Ishikawa (cell line): ENCODE measurements around the gene ARMH3.

Source experiments
- CREB1 ChIP-seq: IDR thresholded peaks from 2 replicates; pipeline ENCODE4 v1.6.1; 2012; ENCODE audit warnings: low read depth
- EGR1 ChIP-seq: IDR thresholded peaks from 2 replicates; pipeline ENCODE4 v1.6.1; 2012
- EP300 ChIP-seq: IDR thresholded peaks from 2 replicates; pipeline ENCODE4 v1.6.1; 2012; ENCODE audit warnings: borderline replicate concordance
- FOXM1 ChIP-seq: IDR thresholded peaks from 2 replicates; pipeline ENCODE4 v1.6.1; 2012; ENCODE audit warnings: low read depth, borderline replicate concordance
- MAX ChIP-seq: IDR thresholded peaks from 2 replicates; pipeline ENCODE4 v1.6.1; 2012
- NFIC ChIP-seq: IDR thresholded peaks from 2 replicates; pipeline ENCODE4 v1.6.1; 2012
- RAD21 ChIP-seq: IDR thresholded peaks from 2 replicates; pipeline ENCODE4 v1.6.1; 2012; ENCODE audit warnings: low read depth
- REST ChIP-seq: IDR thresholded peaks from 2 replicates; pipeline ENCODE4 v1.6.1; 2012; ENCODE audit warnings: low read depth, mild to moderate bottlenecking
- TAF1 ChIP-seq: IDR thresholded peaks from 2 replicates; pipeline ENCODE4 v1.6.1; 2012; ENCODE audit warnings: low read depth, mild to moderate bottlenecking
- TCF12 ChIP-seq: IDR thresholded peaks from 2 replicates; pipeline ENCODE4 v1.6.1; 2012; ENCODE audit warnings: low read depth
- TEAD4 ChIP-seq: IDR thresholded peaks from 2 replicates; pipeline ENCODE4 v1.6.1; 2012
- USF1 ChIP-seq: IDR thresholded peaks from 2 replicates; pipeline ENCODE4 v1.6.1; 2012
- YY1 ChIP-seq: IDR thresholded peaks from 2 replicates; pipeline ENCODE4 v1.6.1; 2012; ENCODE audit warnings: low read depth

GRCh38 chr10:101850749-101851148 lies 205.2 kb downstream of the ARMH3 start:
- TF ChIP-seq FOXM1 (no peak), USF1 (no peak), RAD21 (no peak), EP300 (no peak), TAF1 (no peak), TEAD4 (no peak), REST (no peak), YY1 (no peak), MAX (no peak), CREB1 (no peak), TCF12 (no peak), EGR1 (no peak), NFIC (no peak)
